GM10248 (cell line): Measurements from ENCODE around the gene ASPHD2.

Experiments used
- CTCF ChIA-PET: fragments of 300-600 bp; sonication (Branson Sonifier 250); formaldehyde crosslinking; extraction: SDS; loops from one replicate; lab custom pipeline; 2021; ENCODE audit warnings: antibody characterized with exemption; lab: Yijun Ruan, JAX
- POLR2A ChIA-PET: fragments of 350-650 bp; sonication (Branson Sonifier 250); formaldehyde crosslinking; extraction: SDS; loops from one replicate; lab custom pipeline; 2020; ENCODE audit warnings: antibody characterized with exemption; lab: Yijun Ruan, JAX
- DNase-seq: peaks from one replicate; pipeline ENCODE4 v3.0.0; 2012; ENCODE audit errors: extremely low spot score
- TF ChIP-seq, protein P1 (sequence below): IDR thresholded peaks from 2 replicates; pipeline ENCODE4 v1.5.1; 2012; ENCODE audit warnings: mild to moderate bottlenecking, low read depth; ENCODE audit errors: extremely low read depth, missing control alignments, control extremely low read depth

ASPHD2 gene

DNA sequence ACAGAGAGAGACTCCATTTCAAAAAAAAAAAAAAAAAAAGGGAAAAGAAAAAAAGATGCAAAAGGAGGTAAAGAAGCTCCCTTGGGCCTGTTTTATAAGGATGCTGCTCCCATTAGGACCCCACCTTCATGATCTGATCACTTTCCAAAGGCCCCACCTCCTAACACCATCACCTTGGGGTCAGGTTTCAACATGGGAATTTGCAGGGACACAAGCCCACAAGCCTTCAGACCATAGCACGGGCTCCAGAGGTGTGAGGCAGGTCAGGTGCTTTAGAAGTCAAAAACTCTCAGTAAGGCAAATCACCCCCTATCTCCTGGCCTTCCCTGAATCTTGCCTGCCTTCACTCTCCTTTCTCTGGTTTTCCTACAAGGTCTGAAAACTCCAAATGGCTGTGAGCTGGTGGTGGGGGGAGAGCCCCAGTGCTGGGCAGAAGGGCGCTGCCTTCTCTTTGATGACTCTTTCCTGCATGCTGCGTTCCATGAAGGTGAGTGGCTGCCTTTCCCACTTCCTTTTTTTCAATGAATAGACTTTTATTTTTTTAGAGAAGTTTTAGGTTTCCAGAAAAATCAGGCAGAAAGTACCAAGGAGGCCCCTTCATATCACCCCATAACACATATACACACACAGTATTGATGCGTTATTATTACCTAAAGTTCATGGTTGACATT is 13.2 kb downstream of the ASPHD2 start:
- POLR2A ChIA-PET: no interaction called here
- CTCF ChIA-PET: interaction anchor here (1.0 to 1.3 kb wide), 2 partner anchors 18 to 78 kb away, joined by 3 to 5 read pairs; no protein-coding TSS in a partner anchor
- DNase-seq: no peak
- TF ChIP-seq, protein P1, sequence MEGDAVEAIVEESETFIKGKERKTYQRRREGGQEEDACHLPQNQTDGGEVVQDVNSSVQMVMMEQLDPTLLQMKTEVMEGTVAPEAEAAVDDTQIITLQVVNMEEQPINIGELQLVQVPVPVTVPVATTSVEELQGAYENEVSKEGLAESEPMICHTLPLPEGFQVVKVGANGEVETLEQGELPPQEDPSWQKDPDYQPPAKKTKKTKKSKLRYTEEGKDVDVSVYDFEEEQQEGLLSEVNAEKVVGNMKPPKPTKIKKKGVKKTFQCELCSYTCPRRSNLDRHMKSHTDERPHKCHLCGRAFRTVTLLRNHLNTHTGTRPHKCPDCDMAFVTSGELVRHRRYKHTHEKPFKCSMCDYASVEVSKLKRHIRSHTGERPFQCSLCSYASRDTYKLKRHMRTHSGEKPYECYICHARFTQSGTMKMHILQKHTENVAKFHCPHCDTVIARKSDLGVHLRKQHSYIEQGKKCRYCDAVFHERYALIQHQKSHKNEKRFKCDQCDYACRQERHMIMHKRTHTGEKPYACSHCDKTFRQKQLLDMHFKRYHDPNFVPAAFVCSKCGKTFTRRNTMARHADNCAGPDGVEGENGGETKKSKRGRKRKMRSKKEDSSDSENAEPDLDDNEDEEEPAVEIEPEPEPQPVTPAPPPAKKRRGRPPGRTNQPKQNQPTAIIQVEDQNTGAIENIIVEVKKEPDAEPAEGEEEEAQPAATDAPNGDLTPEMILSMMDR: no peak

GRCh38 chr22:26443901-26444690 is 15.0 kb downstream of the ASPHD2 start:
- TF ChIP-seq, protein P1: no peak
- ChIA-PET POLR2A (no interaction called here), CTCF (interaction anchor here (1.6 kb wide), 1 partner anchor 16 kb away, joined by 4 read pairs; no protein-coding TSS in a partner anchor)
- no peak for DNase-seq

GRCh38 chr22:26444777-26445176 is 15.7 kb downstream of the ASPHD2 start:
- CTCF ChIA-PET: interaction anchor here (1.6 kb wide), 1 partner anchor 15 kb away, joined by 4 read pairs; no protein-coding TSS in a partner anchor
- DNase-seq: no peak

GRCh38 chr22:26445577-26446275 is 16.7 kb downstream of the ASPHD2 start:
- POLR2A ChIA-PET: no interaction called here
- CTCF ChIA-PET: interaction anchor here (1.2 kb wide), 1 partner anchor 16 kb away, joined by 7 read pairs; no protein-coding TSS in a partner anchor
- TF ChIP-seq, protein P1: no peak
- no peak for DNase-seq

More at GRCh38 chr22:26444777-26445176, 15.7 kb downstream of the ASPHD2 start:
- TF ChIP-seq, protein P1: no peak
- POLR2A ChIA-PET: no interaction called here

DNA sequence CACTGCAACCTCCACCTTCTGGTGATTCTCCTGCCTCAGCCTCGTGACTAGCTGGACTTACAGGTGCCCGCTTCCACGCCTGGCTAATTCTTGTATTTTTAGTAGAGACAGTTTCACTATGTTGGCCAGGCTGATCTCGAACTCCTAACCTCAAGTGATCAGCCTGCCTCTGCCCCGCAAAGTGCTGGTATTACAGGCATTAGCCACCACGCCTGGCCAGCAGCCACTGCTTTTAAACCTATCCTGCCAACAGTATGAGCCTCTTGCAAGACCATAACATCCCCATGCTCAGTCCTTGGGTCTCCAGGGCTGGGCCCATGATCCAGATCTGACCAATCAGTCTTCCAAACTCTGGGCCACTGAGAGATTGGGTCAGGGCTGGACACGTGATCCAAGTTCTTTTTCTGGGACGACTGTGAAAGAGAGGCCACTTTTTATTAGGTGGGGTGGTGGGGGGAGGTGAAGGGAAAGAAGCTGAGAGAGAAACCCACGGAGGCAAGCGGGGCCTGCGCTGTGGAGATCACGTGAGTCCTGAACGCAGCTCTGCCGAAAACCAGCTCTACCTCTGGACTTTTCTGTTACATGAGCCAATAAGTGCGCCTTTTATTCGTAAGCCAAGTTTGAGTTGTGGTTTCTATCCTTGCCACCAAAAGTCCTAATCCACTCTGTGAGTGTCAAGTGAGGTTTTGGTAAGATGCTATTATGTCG is 17.9 kb downstream of the ASPHD2 start:
- TF ChIP-seq, protein P1: no peak
- DNase-seq: no peak
- CTCF ChIA-PET: interaction anchor here (1.2 kb wide), 1 partner anchor 14 kb away, joined by 7 read pairs; no protein-coding TSS in a partner anchor
- POLR2A ChIA-PET: no interaction called here
